ENCODE data around the gene ZNF470. TPM values are rescaled to one million over a fixed set of nuclear protein-coding genes. Genes with fewer than 3 reads are reported as not detected.
A peak's percentile ranks its signal among the peaks of the same experiment; 100 is the strongest.

Gene ZNF470
- polyA plus RNA-seq, 1 experiment = 3.8 TPM

DNA sequence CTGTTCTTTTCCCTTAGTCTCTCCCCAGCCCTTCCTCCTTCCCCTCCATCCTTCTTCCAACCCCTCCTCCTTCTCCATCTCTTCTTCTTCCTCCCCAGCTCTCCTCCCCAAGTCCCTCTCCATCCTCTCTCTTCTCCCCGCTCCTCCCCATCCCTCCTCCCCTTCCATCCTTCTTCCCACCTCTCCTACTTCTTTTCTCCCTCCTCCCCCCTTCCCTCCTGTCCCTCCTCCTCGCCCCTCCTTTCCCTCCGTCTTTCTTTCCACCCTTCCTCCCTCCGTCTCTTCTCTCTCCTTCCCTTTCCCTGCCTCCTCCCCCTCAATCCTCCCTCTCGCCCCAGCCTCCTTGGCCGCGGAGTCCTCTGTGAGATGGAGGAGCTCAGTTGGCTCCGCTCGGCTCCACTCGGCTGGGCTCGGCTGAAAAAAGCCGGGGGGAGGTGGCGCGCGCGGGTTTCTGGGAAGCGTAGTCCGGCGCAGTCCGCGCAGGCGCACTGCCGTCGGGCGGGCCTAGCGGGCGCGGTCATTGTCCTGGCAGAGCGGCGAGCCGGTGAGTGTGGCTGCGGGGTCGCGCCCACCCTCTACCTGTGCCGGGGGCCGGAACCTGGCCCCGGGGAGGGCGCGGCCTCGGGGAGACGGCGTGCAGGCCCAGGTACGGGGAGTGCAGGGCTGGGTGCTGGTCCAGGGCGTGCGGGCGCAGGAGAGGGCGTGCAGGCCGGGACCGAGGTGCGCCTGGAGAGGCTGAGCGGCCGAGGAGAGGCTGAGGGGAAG is 27.7 kb downstream of the ZNF470 start, which contains the start of gene ZNF71:
ZNF71 (plus strand) TSS at position 520 of the 765 bp plus-strand sequence. CDS start 6,257 bp downstream, outside the sequence.
- POLR2A ChIA-PET = interaction anchor here (0.6 to 1.3 kb wide), 6 partner anchors 57 to 1406 kb away, joined by 3 to 11 read pairs (median 6); partner anchors contain the start of gene ZNF583
- Histone ChIP-seq H3K27ac (ENCODE audit: low read depth, low read length) (no peak within 1 kb of the TSS), H3K27me3 (ENCODE audit: control insufficient read depth, insufficient read depth, low read length) (no peaks in the 10 kb centered on the region), H3K9me3 (ENCODE audit: control insufficient read depth, insufficient read depth, low read length) (peaks cover 34% of the 10 kb centered on the region), H3K4me3 (ENCODE audit: low read depth, low read length) (peak within 1 kb of the TSS; percentile 92)
- CTCF ChIA-PET = interaction anchor here (0.8 kb wide), 1 partner anchor 15 kb away, joined by 8 read pairs; no protein-coding TSS in a partner anchor
- TF ChIP-seq, protein P1, sequence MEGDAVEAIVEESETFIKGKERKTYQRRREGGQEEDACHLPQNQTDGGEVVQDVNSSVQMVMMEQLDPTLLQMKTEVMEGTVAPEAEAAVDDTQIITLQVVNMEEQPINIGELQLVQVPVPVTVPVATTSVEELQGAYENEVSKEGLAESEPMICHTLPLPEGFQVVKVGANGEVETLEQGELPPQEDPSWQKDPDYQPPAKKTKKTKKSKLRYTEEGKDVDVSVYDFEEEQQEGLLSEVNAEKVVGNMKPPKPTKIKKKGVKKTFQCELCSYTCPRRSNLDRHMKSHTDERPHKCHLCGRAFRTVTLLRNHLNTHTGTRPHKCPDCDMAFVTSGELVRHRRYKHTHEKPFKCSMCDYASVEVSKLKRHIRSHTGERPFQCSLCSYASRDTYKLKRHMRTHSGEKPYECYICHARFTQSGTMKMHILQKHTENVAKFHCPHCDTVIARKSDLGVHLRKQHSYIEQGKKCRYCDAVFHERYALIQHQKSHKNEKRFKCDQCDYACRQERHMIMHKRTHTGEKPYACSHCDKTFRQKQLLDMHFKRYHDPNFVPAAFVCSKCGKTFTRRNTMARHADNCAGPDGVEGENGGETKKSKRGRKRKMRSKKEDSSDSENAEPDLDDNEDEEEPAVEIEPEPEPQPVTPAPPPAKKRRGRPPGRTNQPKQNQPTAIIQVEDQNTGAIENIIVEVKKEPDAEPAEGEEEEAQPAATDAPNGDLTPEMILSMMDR (IDR thresholded peaks at IDR 0.05; ENCODE audit: low read depth, low read length) = no peak
- DNase-seq (ENCODE audit: low read depth, low spot score) = peak; percentile 62

DNA sequence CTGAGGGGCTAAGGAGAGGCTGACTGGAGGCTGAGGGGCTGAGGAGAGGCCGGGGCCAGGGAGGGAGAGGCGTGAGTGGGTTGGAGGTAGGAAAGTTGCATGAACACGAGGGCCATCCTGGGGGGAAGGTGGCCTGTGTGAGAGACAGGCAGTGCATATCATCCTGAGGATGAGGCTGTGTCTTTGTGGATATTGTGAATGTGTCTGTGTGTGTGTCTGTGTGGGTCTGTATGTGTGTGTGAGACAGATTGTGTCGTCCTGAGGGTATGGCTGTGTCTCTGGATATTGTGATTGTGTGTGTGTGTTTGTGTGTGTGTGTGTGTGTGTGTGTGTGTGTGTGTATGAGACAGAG is 28.3 kb downstream of the ZNF470 start:
- Histone ChIP-seq H3K27ac (ENCODE audit: low read depth, low read length) (no peak overlapping the region), H3K9me3 (ENCODE audit: control insufficient read depth, insufficient read depth, low read length) (peaks cover 28% of the 10 kb centered on the region), H3K27me3 (ENCODE audit: control insufficient read depth, insufficient read depth, low read length) (no peaks in the 10 kb centered on the region), H3K4me3 (ENCODE audit: low read depth, low read length) (peak overlapping the region; percentile 92)
- TF ChIP-seq, protein P1 (IDR thresholded peaks at IDR 0.05; ENCODE audit: low read depth, low read length) = no peak
- CTCF ChIA-PET = interaction anchor here (0.8 kb wide), 1 partner anchor 16 kb away, joined by 8 read pairs; no protein-coding TSS in a partner anchor
- POLR2A ChIA-PET = interaction anchor here (0.6 to 1.3 kb wide), 5 partner anchors 57 to 1405 kb away, joined by 3 to 11 read pairs (median 7); partner anchors contain the start of gene ZNF583
- DNase-seq (ENCODE audit: low read depth, low spot score) = no peak

DNA sequence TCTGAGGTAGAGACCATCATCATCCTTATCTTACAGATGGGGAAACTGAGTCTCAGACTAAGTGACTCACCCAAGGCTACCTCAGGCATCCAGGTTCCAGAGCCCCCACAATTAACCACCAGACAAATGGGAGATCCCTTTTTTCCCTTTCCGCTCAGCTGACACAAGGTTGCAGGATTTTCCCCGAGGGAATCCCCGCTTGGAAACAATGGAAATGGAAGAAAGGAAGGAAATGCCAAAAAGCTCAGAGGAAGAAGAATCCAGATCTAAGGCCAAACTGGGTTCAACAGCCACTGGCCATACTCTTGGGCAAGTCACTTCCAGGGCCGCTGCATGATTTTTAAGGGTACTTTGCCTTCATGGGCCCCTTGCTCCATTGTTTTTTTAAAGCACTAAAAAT is 29.4 kb downstream of the ZNF470 start:
- TF ChIP-seq, protein P1 (IDR thresholded peaks at IDR 0.05; ENCODE audit: low read depth, low read length) = no peak
- no peak overlapping the region for H3K27ac ChIP-seq (ENCODE audit: low read depth, low read length)
- H3K9me3 ChIP-seq (ENCODE audit: control insufficient read depth, insufficient read depth, low read length) = peaks cover 40% of the 10 kb centered on the region
- POLR2A ChIA-PET = no interaction called here
- CTCF ChIA-PET = no interaction called here
- H3K4me3 ChIP-seq (ENCODE audit: low read depth, low read length) = no peak overlapping the region
- no peaks in the 10 kb centered on the region for H3K27me3 ChIP-seq (ENCODE audit: control insufficient read depth, insufficient read depth, low read length)
- DNase-seq (ENCODE audit: low read depth, low spot score) = no peak

DNA sequence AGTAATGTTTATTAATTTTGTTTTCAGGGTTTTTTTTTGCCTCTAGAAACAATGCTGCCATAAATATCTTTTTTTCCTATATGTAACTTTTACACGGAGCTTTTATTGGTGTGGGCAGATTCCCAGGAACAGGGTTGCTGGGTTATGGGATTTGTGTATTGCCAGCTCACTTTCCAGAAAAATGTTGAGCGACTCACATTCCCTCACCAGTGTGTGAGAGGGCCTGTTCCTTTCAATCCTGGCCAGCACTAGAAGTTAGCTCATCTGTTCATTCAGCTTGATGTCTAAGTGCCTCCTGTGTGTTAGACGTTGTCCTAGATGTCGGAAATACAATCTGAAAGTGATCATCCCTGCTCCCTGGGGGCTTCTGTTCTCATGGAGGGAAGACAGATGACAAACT is 30.4 kb downstream of the ZNF470 start:
- no peak for DNase-seq (ENCODE audit: low read depth, low spot score)
- H3K4me3 ChIP-seq (ENCODE audit: low read depth, low read length) = no peak overlapping the region
- H3K27ac ChIP-seq (ENCODE audit: low read depth, low read length) = no peak overlapping the region
- no peaks in the 10 kb centered on the region for H3K27me3 ChIP-seq (ENCODE audit: control insufficient read depth, insufficient read depth, low read length)
- POLR2A ChIA-PET = no interaction called here
- CTCF ChIA-PET = no interaction called here
- TF ChIP-seq, protein P1 (IDR thresholded peaks at IDR 0.05; ENCODE audit: low read depth, low read length) = no peak
- H3K9me3 ChIP-seq (ENCODE audit: control insufficient read depth, insufficient read depth, low read length) = peaks cover 41% of the 10 kb centered on the region

DNA sequence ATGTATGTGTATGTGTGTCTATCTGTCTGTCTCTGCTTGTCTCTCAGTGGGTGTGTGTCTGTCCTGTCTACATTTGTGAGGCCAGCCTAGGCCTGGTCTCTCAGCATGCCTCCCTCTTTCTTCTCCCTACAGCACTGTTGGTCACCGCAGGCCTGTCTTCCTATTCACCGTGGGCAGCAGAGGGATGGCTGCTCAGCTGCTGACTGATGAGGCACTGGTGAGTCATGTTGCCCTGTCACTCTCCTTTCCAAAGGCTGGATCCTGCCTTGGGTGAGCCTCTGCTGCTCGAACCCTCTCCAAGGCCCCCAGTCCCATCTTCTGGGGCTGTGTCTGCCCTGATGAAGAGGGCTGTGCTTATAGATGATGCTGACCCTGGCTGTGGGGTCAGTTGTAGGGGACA is 34.1 kb downstream of the ZNF470 start:
- H3K9me3 ChIP-seq (ENCODE audit: control insufficient read depth, insufficient read depth, low read length) = peaks cover 56% of the 10 kb centered on the region
- no peaks in the 10 kb centered on the region for H3K27me3 ChIP-seq (ENCODE audit: control insufficient read depth, insufficient read depth, low read length)
- DNase-seq (ENCODE audit: low read depth, low spot score) = no peak
- no peak overlapping the region for H3K27ac ChIP-seq (ENCODE audit: low read depth, low read length)
- TF ChIP-seq, protein P1 (IDR thresholded peaks at IDR 0.05; ENCODE audit: low read depth, low read length) = no peak
- ChIA-PET CTCF (no interaction called here), POLR2A (no interaction called here)
- H3K4me3 ChIP-seq (ENCODE audit: low read depth, low read length) = no peak overlapping the region

Data from AG04450 (cell line).